ENCODE data around the gene JPH4. TPM values are rescaled to one million over a fixed set of nuclear protein-coding genes. Genes with fewer than 3 reads are reported as not detected.

JPH4 gene
- polyA plus RNA-seq, 3 donors from 2014 or later, result 0.10 TPM; not detected in 2

DNA sequence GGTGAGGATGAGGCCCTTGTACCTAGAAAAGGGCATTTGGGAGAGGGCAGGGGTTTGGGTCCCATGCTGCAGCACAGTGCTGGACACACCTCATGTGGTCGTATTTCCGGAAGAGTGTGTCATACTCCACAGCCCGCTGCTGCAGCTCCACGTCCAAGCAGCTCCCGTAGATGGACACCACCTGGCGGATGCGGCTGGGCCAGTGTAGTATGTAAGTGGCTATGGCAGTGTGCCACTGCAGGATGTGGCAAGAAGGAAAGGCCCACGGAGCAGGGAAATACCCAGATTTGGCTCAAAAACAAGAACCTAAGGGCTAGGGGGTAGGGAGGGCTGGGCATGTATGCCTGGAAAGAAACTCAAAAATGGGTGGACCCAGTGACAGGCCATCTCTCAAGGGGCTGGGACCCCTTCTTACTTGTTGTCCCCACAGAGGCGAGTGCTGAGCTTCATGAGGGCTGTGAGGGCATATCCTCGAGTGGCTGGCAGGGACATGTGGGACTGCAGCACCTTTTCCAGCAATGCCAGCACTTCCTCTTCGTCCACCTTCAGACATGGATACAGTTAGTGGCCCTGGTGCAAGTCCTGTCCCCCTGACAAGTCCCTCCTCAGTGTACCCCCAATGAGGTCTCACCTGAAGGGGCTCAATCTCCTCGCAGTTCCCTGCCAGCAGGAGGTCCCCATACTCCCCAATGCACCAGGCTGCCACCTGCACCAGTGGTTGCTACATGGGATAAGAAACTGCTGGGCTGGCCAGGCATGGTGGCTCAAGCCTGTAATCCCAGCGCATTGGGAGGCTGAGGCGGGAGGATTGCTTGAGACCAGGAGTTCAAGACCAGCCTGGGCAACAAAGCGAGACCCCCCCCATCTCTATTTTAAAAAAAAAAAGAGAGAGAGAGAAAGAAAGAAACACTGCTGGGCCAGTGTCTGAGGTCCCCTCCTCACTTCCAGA, 16.4 kb downstream of the JPH4 start:
- H3K36me3 Mint-ChIP-seq, result peaks cover 5 to 13% (median 7%) of the 10 kb centered on the region in 3 donors
- no peak overlapping the region for H3K4me3 Mint-ChIP-seq
- H3K9me3 Mint-ChIP-seq, result no peaks in the 10 kb centered on the region
- no peak for DNase-seq
- peaks cover under 1 to 2% (median 2%) of the 10 kb centered on the region in 3 donors for H3K27me3 Mint-ChIP-seq (ENCODE audit: low read depth in 3 of 3)
- peak overlapping the region in 3 of 6 donors; percentile 8 to 61 (median 31) for H3K27ac Mint-ChIP-seq
- peaks cover 24 to 32% of the 10 kb centered on the region in 2 donors for H3K4me1 Mint-ChIP-seq

DNA sequence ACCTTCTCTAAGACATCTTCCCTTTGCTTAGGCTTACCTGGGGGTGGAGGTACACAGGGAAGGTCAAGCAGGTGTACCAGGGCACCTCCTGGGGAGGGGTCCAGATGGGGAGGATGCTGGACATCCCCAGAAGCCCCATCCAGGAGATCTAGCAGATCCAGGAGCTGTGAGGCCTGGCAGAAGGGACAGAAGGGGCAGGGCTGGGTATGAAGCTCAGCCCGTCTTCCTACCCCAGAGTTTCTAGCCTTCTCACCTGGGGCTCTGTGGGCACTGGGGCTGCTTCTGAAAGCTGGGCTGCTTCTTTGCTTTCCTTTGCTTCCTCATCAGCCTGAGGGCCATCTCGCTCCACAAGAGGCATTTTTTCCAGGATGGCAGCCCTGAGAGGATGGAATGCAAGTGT, 17.3 kb downstream of the JPH4 start:
- no peaks in the 10 kb centered on the region for H3K9me3 Mint-ChIP-seq
- H3K27me3 Mint-ChIP-seq (ENCODE audit: low read depth in 3 of 3), result peaks cover 0 to 2% (median 2%) of the 10 kb centered on the region in 3 donors
- DNase-seq, result no peak
- no peak overlapping the region for H3K27ac Mint-ChIP-seq
- peaks cover 5 to 13% (median 7%) of the 10 kb centered on the region in 3 donors for H3K36me3 Mint-ChIP-seq
- H3K4me1 Mint-ChIP-seq, result peaks cover 25 to 32% of the 10 kb centered on the region in 2 donors
- no peak overlapping the region for H3K4me3 Mint-ChIP-seq

DNA sequence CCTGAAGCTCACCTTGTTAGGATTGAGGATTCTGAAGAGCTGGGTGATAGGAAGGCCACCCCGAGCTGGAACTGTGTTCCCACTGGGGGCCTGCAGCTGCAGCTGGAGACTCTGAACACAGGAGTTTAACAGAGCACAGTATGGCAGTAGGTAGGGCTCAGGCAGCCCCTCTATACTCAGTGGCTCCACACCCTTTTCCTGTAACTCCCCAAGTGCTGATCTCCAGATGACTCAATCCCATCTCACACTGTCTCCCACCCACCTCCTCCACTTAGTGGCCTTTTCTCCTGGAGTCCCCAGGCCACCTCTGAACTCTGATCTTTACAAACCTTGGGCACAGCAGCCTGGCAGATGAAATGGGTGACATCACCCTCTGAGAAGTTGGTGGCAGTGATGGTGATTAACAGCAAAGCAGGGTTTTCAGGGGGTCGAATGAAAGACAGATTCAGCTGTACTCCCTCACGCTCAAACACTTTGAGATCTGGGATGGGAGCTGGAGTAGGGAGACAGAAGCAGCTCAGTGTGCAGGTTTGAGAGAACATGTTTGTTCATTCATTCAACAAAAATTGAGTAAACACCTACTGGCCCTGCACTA, 18.6 kb downstream of the JPH4 start:
- Mint-ChIP-seq H3K4me1 (peaks cover 32 to 43% of the 10 kb centered on the region in 2 donors), H3K27me3 (ENCODE audit: low read depth in 3 of 3) (peaks cover 0 to 6% (median 2%) of the 10 kb centered on the region in 3 donors), H3K27ac (peak overlapping the region in 2 of 6 donors; percentile 60 to 71), H3K9me3 (no peaks in the 10 kb centered on the region), H3K4me3 (no peak overlapping the region), H3K36me3 (peaks cover 5 to 13% (median 7%) of the 10 kb centered on the region in 3 donors)
- no peak for DNase-seq

DNA sequence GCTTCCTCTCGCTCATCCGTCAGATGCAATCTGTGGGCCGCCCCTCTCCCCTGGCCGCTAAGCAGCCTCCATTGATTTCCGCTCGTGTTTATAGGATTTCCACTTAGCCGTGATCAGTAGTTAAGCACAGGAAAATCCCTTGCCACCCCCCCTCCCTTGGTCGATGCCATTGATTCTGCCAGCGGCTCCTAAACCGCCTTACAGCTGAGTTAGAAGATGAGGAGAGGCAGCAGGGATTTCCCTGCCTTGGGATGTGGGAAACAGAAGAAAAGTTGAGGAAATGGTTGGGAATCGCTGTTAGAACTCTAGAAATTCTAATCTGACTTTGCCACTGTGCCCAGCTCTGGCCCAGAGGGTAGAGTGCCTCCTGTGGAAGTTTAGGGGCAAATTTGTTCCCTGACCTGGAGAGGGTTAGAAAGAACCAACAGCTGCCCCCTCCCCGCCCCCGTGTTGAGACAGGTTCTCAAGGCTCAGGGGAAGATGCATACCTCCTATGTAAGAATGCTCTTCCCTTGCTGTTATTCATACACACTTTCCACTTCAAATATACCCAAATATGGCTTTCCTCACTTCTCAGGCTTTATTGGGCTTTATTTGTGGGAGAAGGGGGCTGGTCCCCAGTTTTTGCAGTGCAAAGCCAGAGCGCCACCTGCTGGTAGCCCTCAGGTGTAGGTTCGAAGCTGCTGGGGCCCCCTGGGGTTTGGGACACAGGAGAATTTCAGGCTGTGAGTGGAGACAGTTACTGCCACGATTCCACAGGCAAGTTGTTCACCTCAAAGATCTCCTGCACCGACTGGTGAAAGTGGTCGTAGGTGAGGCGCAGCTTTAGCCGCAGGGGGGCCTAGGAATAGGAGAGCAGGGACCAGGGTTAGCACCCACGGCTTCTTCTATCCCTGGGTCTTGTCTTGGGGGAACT, 19.3 kb downstream of the JPH4 start:
- Mint-ChIP-seq H3K27ac (peak overlapping the region in 1 of 6 donors; percentile 49), H3K27me3 (ENCODE audit: low read depth in 3 of 3) (peaks cover 0 to 6% (median 2%) of the 10 kb centered on the region in 3 donors)

DNA sequence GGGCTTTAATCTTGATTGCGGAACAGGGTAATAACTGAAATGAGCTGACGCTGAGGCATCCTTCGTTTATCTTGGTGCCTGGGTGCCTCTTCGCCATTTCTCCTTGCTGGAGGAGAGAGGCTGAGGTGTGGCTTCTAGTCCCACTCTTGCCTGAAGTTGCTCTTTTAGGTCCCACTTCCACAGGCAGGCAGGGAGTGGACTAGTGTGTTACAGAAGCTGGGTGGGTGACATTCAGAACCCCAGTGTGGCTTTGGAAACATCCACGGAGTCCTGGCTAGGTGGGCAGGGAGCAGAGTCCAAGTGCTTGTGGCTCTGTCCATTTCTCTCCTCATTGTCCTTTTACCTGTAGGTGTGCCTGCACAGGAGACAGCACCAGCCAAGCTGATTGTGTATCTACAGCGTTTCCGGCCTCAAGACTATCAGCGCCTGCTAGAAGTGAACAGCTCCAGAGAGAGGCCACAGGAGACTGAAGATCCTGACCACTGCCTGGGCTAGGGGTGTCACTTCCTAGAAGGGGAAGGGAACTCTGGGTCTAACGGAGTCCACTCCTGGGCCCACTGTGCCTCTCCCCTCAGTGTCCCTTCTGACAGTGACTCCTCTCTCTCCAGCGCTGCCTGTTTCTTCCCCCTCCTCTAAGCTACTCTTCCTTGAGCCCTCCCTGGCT, 20.1 kb downstream of the JPH4 start:
- H3K4me3 Mint-ChIP-seq, result peak overlapping the region in 1 of 5 donors; percentile 10
- H3K4me1 Mint-ChIP-seq, result peaks cover 29 to 35% of the 10 kb centered on the region in 2 donors
- peaks cover 0 to 6% (median 2%) of the 10 kb centered on the region in 3 donors for H3K27me3 Mint-ChIP-seq (ENCODE audit: low read depth in 3 of 3)
- H3K9me3 Mint-ChIP-seq, result no peaks in the 10 kb centered on the region
- H3K27ac Mint-ChIP-seq, result peak overlapping the region; percentile 34 to 88 (median 84)
- no peak for DNase-seq
- peaks cover 5 to 8% (median 7%) of the 10 kb centered on the region in 3 donors for H3K36me3 Mint-ChIP-seq

More for the DNA sequence above, 19.3 kb downstream of the JPH4 start:
- no peaks in the 10 kb centered on the region for H3K9me3 Mint-ChIP-seq
- peak; percentile 46 to 63 (median 59) for DNase-seq
- H3K36me3 Mint-ChIP-seq, result peaks cover 5 to 11% (median 7%) of the 10 kb centered on the region in 3 donors
- no peak overlapping the region for H3K4me3 Mint-ChIP-seq
- H3K4me1 Mint-ChIP-seq, result peaks cover 32 to 36% of the 10 kb centered on the region in 2 donors

DNA sequence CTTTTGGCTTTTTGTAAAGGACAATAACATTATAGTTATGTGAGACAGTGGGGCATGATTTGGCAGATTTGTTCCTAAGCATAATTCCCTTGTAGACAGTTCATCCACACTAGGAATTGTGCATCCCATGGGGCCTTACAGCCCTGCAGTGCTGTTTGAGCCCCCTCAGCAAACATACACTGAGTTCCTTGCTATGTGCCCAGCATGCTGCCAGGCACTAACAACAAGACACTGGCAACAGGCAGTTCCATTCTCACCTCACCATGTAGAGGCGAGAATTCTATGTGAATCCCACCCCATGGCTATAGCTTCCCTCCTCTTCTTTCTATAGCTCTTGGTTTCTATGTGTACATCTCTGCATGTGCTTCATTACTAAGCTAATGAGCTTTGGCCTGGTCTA, 20.6 kb downstream of the JPH4 start:
- Mint-ChIP-seq H3K27ac (peak overlapping the region; percentile 67 to 88 (median 84)), H3K4me1 (peaks cover 28 to 32% of the 10 kb centered on the region in 2 donors), H3K36me3 (peaks cover 2 to 6% (median 5%) of the 10 kb centered on the region in 3 donors), H3K9me3 (no peaks in the 10 kb centered on the region), H3K27me3 (ENCODE audit: low read depth in 3 of 3) (peaks cover 0 to 6% (median 2%) of the 10 kb centered on the region in 3 donors), H3K4me3 (peak overlapping the region; percentile 53 to 78 (median 77))
- DNase-seq, result no peak

DNA sequence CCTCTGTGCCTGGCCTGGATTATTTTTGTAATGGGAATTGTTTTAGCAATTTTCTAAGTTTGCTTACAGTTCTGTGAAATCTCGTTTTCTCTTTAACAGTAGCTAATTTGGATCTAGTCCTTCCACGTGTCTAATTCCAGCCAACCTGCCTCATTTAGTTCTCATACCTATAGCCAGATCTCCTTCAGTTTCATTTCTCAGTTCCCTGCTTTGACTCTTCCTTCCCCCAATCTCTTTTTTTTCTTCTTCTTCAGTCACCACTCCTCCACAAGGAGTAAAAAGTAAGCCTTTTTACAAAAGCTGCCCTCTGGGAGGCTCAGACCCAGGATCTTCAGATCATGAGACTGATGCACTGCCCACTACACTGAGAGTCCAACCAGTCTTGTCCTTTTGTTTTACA, 21.1 kb downstream of the JPH4 start:
- Mint-ChIP-seq H3K36me3 (peaks cover 0 to 4% (median 3%) of the 10 kb centered on the region in 3 donors), H3K4me1 (peaks cover 25 to 29% of the 10 kb centered on the region in 2 donors)

DNA sequence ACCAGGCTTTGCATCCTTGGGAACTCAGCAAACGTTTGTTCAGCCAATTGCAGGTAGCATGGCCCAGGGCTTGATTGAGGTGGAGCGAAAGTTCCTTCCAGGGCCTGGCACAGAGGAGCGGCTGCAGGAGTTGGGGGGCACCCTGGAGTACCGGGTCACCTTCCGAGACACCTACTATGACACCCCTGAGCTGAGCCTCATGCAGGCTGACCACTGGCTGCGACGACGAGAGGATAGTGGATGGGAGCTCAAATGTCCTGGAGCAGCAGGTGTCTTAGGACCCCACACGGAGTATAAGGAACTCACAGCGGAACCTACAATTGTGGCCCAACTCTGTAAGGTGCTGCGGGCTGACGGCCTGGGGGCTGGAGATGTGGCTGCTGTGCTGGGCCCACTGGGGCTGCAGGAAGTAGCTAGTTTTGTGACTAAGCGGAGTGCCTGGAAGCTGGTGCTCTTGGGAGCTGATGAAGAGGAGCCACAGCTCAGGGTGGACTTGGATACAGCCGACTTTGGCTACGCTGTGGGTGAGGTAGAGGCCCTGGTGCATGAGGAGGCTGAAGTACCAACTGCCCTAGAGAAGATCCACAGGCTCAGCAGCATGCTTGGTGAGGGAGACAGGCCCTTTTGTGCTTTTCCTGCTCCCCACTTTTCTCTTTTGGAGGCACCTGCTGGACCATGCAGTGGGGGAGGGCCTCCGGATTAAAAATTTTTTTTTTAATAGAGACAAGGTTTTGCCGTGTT, 21.7 kb downstream of the JPH4 start:
- Mint-ChIP-seq H3K4me1 (peaks cover 26 to 33% of the 10 kb centered on the region in 2 donors), H3K27ac (peak overlapping the region; percentile 79 to 97 (median 96)), H3K9me3 (no peaks in the 10 kb centered on the region), H3K27me3 (ENCODE audit: low read depth in 3 of 3) (peaks cover 0 to 6% (median 4%) of the 10 kb centered on the region in 3 donors), H3K4me3 (peak overlapping the region; percentile 92 to 98 (median 97)), H3K36me3 (peaks cover 0 to 4% (median 3%) of the 10 kb centered on the region in 3 donors)
- no peak for DNase-seq

More for the DNA sequence above, 21.1 kb downstream of the JPH4 start:
- no peak for DNase-seq
- H3K27me3 Mint-ChIP-seq (ENCODE audit: low read depth in 3 of 3), result peaks cover 0 to 6% (median 2%) of the 10 kb centered on the region in 3 donors
- no peaks in the 10 kb centered on the region for H3K9me3 Mint-ChIP-seq
- H3K27ac Mint-ChIP-seq, result peak overlapping the region; percentile 67 to 88 (median 84)
- peak overlapping the region; percentile 53 to 78 (median 77) for H3K4me3 Mint-ChIP-seq

DNA sequence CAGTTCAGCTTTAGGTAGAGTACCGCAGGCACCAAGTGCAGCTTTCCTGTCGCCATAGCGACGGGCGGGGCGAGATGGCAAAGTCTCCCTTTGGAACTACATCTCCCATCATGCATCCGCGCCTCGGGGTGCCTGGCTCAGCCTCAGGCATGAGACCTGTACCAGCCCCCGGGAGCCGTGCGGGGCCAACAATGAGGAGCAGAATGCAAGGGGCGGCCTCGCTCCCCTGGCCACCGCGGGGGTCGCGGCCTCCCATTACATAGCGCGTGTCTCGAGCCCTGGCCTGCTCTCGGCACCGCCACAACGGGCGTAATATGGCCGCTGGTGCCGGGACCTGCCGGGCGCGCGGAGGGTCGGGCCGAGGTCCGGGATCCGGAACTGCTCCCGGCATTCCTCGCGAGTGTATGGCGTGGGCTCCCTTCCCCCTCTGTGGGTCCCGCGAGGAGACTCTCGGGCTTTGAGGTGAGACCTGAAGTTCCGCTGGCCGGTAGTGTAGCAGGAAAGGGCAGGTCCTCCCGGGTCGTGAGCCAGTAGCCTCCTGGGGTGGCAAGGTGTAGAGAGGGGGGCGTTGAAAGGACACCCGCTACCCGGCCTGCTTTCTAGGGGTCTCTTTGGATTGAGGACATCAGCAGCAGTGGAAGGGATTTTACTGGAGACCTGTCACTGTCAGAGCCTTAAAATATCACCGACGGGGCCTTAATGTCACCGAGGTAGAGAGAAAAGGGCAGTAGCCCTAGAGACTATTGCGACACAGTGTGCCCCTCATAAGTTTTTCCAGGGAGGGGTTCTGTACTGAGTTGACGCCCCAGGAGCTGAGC, 22.5 kb downstream of the JPH4 start, which contains the start of gene THTPA:
TSS of gene THTPA (plus strand) at position 390 of the 818 bp plus-strand sequence. CDS start 487 bp downstream, outside the sequence.
- H3K27ac Mint-ChIP-seq, result peak within 1 kb of the TSS; percentile 79 to 97 (median 96)
- peaks cover 32 to 41% of the 10 kb centered on the region in 2 donors for H3K4me1 Mint-ChIP-seq
- peak within 1 kb of the TSS; percentile 92 to 98 (median 97) for H3K4me3 Mint-ChIP-seq
- H3K9me3 Mint-ChIP-seq, result no peaks in the 10 kb centered on the region
- peak; percentile 89 to 90 (median 89) for DNase-seq
- peaks cover 0 to 9% (median 6%) of the 10 kb centered on the region in 3 donors for H3K27me3 Mint-ChIP-seq (ENCODE audit: low read depth in 3 of 3)
- H3K36me3 Mint-ChIP-seq, result peaks cover 0 to 4% (median 3%) of the 10 kb centered on the region in 3 donors

DNA sequence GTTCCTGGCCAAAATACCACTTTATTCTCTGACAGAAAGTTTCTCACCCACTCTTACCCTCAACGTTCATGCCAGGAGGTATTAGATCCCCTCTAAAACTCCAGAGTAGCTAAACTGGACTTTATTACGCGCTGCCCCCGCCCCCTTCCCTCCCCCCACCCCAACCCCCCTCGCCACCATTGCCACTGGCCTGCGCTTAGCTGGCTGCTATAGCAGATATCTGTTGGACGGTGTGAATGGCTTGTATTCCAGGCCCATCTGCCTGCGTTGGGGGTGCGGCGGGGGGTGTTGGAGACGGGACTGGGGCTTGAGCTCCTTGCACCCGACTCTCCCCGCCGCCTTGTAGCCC, 23.1 kb downstream of the JPH4 start:
- peaks cover 0 to 3% (median 0%) of the 10 kb centered on the region in 3 donors for H3K36me3 Mint-ChIP-seq
- H3K27me3 Mint-ChIP-seq (ENCODE audit: low read depth in 3 of 3), result peaks cover 1 to 10% (median 6%) of the 10 kb centered on the region in 3 donors
- H3K9me3 Mint-ChIP-seq, result no peaks in the 10 kb centered on the region
- H3K27ac Mint-ChIP-seq, result peak overlapping the region; percentile 79 to 97 (median 96)
- no peak for DNase-seq
- H3K4me3 Mint-ChIP-seq, result peak overlapping the region; percentile 92 to 98 (median 97)
- peaks cover 34 to 43% of the 10 kb centered on the region in 2 donors for H3K4me1 Mint-ChIP-seq

Data from immature natural killer cell (primary cell).